Aorta (tissue), 5 donors: Measurements from ENCODE around the gene GPR108. TPM values are rescaled to one million over a fixed set of nuclear protein-coding genes. Genes with fewer than 3 reads are reported as not detected.
A peak's percentile ranks its signal among the peaks of the same experiment; 100 is the strongest.

Experiments used
- ATAC-seq: fragments of 200-7000 bp; cut with Tn5 transposase; one replicate; pipeline ENCODE4 v1.9.1; 2022; ENCODE audit warnings: moderate library complexity; ENCODE audit not compliant: low FRiP score
- DNase-seq, 2 donors: peaks; one replicate each; pipeline ENCODE4 v3.0.0-alpha.2; 2020
- H3K27ac ChIP-seq, 2 donors: one replicate each; pipeline ENCODE4 v1.5.1; 2013; ENCODE audit warnings: low read length in 2 of 2, mild to moderate bottlenecking in 2 of 2, moderate library complexity in 2 of 2, control low read depth in 1 of 2, inconsistent platforms in 1 of 2, low read depth in 1 of 2
- H3K27me3 ChIP-seq, 2 donors: one replicate each; pipeline ENCODE4 v1.6.1; 2013; ENCODE audit warnings: control low read depth in 1 of 2, low read length in 1 of 2, mild to moderate bottlenecking in 1 of 2, moderate library complexity in 1 of 2; ENCODE audit not compliant: insufficient read depth in 2 of 2, control insufficient read depth in 1 of 2
- H3K36me3 ChIP-seq, 2 donors: one replicate each; pipeline ENCODE4 v1.6.1; 2013; ENCODE audit warnings: control low read depth in 1 of 2, low read length in 1 of 2, mild to moderate bottlenecking in 1 of 2; ENCODE audit not compliant: insufficient read depth in 2 of 2, control insufficient read depth in 1 of 2
- H3K4me1 ChIP-seq, 2 donors: one replicate each; pipeline ENCODE4 v1.6.1; 2013; ENCODE audit warnings: low read length in 2 of 2, control low read depth in 1 of 2, mild to moderate bottlenecking in 1 of 2, moderate library complexity in 1 of 2; ENCODE audit not compliant: insufficient read depth in 2 of 2, control insufficient read depth in 1 of 2
- H3K4me3 ChIP-seq, 2 donors: one replicate each; pipeline ENCODE4 v1.5.1; 2013; ENCODE audit warnings: low read length in 2 of 2, control low read depth in 1 of 2, mild to moderate bottlenecking in 1 of 2
- H3K9me3 ChIP-seq: one replicate; pipeline ENCODE4 v1.6.1; 2013; ENCODE audit warnings: mild to moderate bottlenecking, low read length; ENCODE audit not compliant: control insufficient read depth
- WGBS, 2 donors: extraction: QIAGEN DNeasy Blood & Tissue Kit; methylation state at CpG; one replicate each; pipeline ENCODE4 v1.1.7; 2013; 5-methylcytosine and 5-hydroxymethylcytosine counted together
- intact Hi-C, 2 donors: fragments of 100-400 bp; cut with DNase I; formaldehyde crosslinking; loops; one replicate each; pipeline versions ENCODE4 v1.14.2 to v1.15.0; 2022
- microRNA-seq, 2 donors: library from miRNA; unstranded; fragments of <30 nt; microRNA quantifications; one replicate each; pipeline ENCODE4 v1.2.0, GENCODE V29; 2020
- polyA plus RNA-seq, 2 donors: library from polyadenylated mRNA; stranded (reverse); fragments of 200-250 nt; gene quantifications; one replicate each; pipeline ENCODE4 v1.2.3, GENCODE V29; 2013
- total RNA-seq, 2 donors: library from RNA; stranded (reverse); fragmentation: NEBNext Ultra II Directional; extraction: Animal tissue kit (Norgen Biotek cat#: 25700); gene quantifications; one replicate each; pipeline ENCODE4 v1.2.1, GENCODE V29; 2021
- donor health status: healthy with polysubstance abuse.
- donor health status: Bipolar disorder and iron deficiency.
- donor health status: DM: no; HTN: no; CAD: no.
- donor health status: DM: no; HTN: no; CAD: no.
- donor health status: DM: yes; HTN: yes; CAD: no.

The GPR108 gene
- total and polyA plus RNA-seq, 4 donors: 33.1 to 117 (median 59.7) TPM

- H3K27ac ChIP-seq: no peak overlapping the region
- no peak overlapping the region for H3K4me3 ChIP-seq
- intact Hi-C loops: no loop called here
- 74 to 77% methylated on average over 4 of the region's 4 CpGs for WGBS, 2 donors
- peak; percentile 24 to 37 for DNase-seq
- no peaks in the 10 kb centered on the region for H3K4me1 ChIP-seq
- no peak for ATAC-seq
- no peaks in the 10 kb centered on the region for H3K27me3 ChIP-seq
- no peaks in the 10 kb centered on the region for H3K9me3 ChIP-seq
- no peaks in the 10 kb centered on the region for H3K36me3 ChIP-seq
Observed at GRCh38 chr19:6686628-6686975, 50.8 kb downstream of the GPR108 start.

- DNase-seq (peak; percentile 21 to 40), ATAC-seq (no peak)
- intact Hi-C loops: no loop called here
- Histone ChIP-seq H3K36me3 (no peaks in the 10 kb centered on the region), H3K4me3 (no peak overlapping the region), H3K27me3 (no peaks in the 10 kb centered on the region), H3K9me3 (no peaks in the 10 kb centered on the region), H3K4me1 (no peaks in the 10 kb centered on the region), H3K27ac (no peak overlapping the region)
- 81 to 82% methylated on average over 15 of the region's 15 CpGs for WGBS, 2 donors
Observed at GRCh38 chr19:6685962-6686627, 51.3 kb downstream of the GPR108 start.

- ATAC-seq (no peak), DNase-seq (peak in 1 of 2 donors; percentile 21)
- intact Hi-C loops: no loop called here
- Histone ChIP-seq H3K27ac (no peak overlapping the region), H3K27me3 (no peaks in the 10 kb centered on the region), H3K9me3 (peaks cover under 1% of the 10 kb centered on the region), H3K4me1 (no peaks in the 10 kb centered on the region), H3K36me3 (no peaks in the 10 kb centered on the region), H3K4me3 (no peak overlapping the region)
- WGBS, 2 donors: 78 to 82% methylated on average over 4 of the region's 4 CpGs
Observed at GRCh38 chr19:6685482-6685881, 51.9 kb downstream of the GPR108 start.

- Histone ChIP-seq H3K4me3 (no peak overlapping the region), H3K4me1 (no peaks in the 10 kb centered on the region), H3K36me3 (no peaks in the 10 kb centered on the region), H3K27me3 (no peaks in the 10 kb centered on the region), H3K27ac (no peak overlapping the region), H3K9me3 (peaks cover 5% of the 10 kb centered on the region)
- WGBS, 2 donors: 86 to 91% methylated on average over 4 of the region's 4 CpGs
- intact Hi-C loops: no loop called here
- DNase-seq: peak in 1 of 2 donors; percentile 17
- ATAC-seq: no peak
Observed at GRCh38 chr19:6683971-6684370, 53.4 kb downstream of the GPR108 start.

GRCh38 chr19:6682607-6683128, 54.7 kb downstream of the GPR108 start:
- intact Hi-C loops: no loop called here
- H3K27me3 ChIP-seq: no peaks in the 10 kb centered on the region
- WGBS, 2 donors: 70 to 71% methylated on average over 3 of the region's 3 CpGs
- H3K4me1 ChIP-seq: no peaks in the 10 kb centered on the region
- DNase-seq (no peak), ATAC-seq (no peak)
- H3K9me3 ChIP-seq: peaks cover 5% of the 10 kb centered on the region
- no peaks in the 10 kb centered on the region for H3K36me3 ChIP-seq
- no peak overlapping the region for H3K4me3 ChIP-seq
- no peak overlapping the region for H3K27ac ChIP-seq

- peaks cover 5% of the 10 kb centered on the region for H3K9me3 ChIP-seq
- DNase-seq (peak in 1 of 2 donors; percentile 24), ATAC-seq (no peak)
- H3K4me1 ChIP-seq: no peaks in the 10 kb centered on the region
- 76 to 82% methylated on average over 1 of the region's 1 CpG for WGBS, 2 donors
- H3K27me3 ChIP-seq: no peaks in the 10 kb centered on the region
- H3K4me3 ChIP-seq: no peak overlapping the region
- intact Hi-C loops: no loop called here
- H3K36me3 ChIP-seq: no peaks in the 10 kb centered on the region
- H3K27ac ChIP-seq: no peak overlapping the region
Observed at GRCh38 chr19:6680141-6680540, 57.2 kb downstream of the GPR108 start.

Small RNA genes lying within 50 kb of the gene (microRNA-seq; reads per million reads assigned to microRNA genes)
- gene MIR6791: 0 reads per million in 2 donors

Other genes starting within 250 kb of the GPR108 start
- gene TUBB4A, start 235.3 kb downstream of the GPR108 start, total RNA-seq: under 1 TPM; 0.68 to 0.90 TPM
- not detected for gene TUBB4A, start 235.3 kb downstream of the GPR108 start, polyA plus RNA-seq
- gene TNFSF9, start 206.6 kb downstream of the GPR108 start, total RNA-seq: 1 to 10 TPM; 1.2 to 1.6 TPM
- not detected for gene TNFSF9, start 206.6 kb downstream of the GPR108 start, polyA plus RNA-seq
- gene CD70, start 146.4 kb downstream of the GPR108 start, total RNA-seq: under 1 TPM in 1 of 2 donors, not detected in 1; 0.42 TPM
- gene CD70, start 146.4 kb downstream of the GPR108 start, polyA plus RNA-seq: not detected
- gene TNFSF14, start 67.4 kb downstream of the GPR108 start, total RNA-seq: 10 to 100 TPM in 1 of 2 donors, 1 to 10 TPM in 1; 6.9 to 36.8 TPM
- gene TNFSF14, start 67.4 kb downstream of the GPR108 start, polyA plus RNA-seq: under 1 TPM in 1 of 2 donors, not detected in 1; 0.13 TPM
- gene C3, start 16.9 kb downstream of the GPR108 start, total RNA-seq: 1,000 to 10,000 TPM; 1,027 to 3,196 TPM
- gene C3, start 16.9 kb downstream of the GPR108 start, polyA plus RNA-seq: 10 to 100 TPM in 1 of 2 donors, 1 to 10 TPM in 1; 9.1 to 17.8 TPM
- gene TRIP10, start 2.1 kb upstream of the GPR108 start, total RNA-seq: 100 to 1,000 TPM in 1 of 2 donors, 10 to 100 TPM in 1; 91.8 to 146 TPM
- gene TRIP10, start 2.1 kb upstream of the GPR108 start, polyA plus RNA-seq: 100 to 1,000 TPM in 1 of 2 donors, 10 to 100 TPM in 1; 68.6 to 261 TPM
- gene SH2D3A, start 29.9 kb upstream of the GPR108 start, total RNA-seq: 1 to 10 TPM in 1 of 2 donors, under 1 TPM in 1; 0.68 to 1.0 TPM
- 1 to 10 TPM in 1 of 2 donors, under 1 TPM in 1; 0.26 to 4.1 TPM for gene SH2D3A, start 29.9 kb upstream of the GPR108 start, polyA plus RNA-seq
- gene VAV1, start 35.1 kb upstream of the GPR108 start, total RNA-seq: 10 to 100 TPM in 1 of 2 donors, 1 to 10 TPM in 1; 8.2 to 20.1 TPM
- 1 to 10 TPM; 1.9 to 9.9 TPM for gene VAV1, start 35.1 kb upstream of the GPR108 start, polyA plus RNA-seq
- gene ADGRE1, start 150.0 kb upstream of the GPR108 start, total RNA-seq: 1 to 10 TPM in 1 of 2 donors, under 1 TPM in 1; 0.42 to 1.6 TPM
- under 1 TPM; 0.08 to 0.50 TPM for gene ADGRE1, start 150.0 kb upstream of the GPR108 start, polyA plus RNA-seq